Activated CD4-positive, alpha-beta T cell treated with anti-CD3 and anti-CD28 coated beads, Interleukin-2, amount 50 U/mL, for 24 hours (primary cell): Measurements from ENCODE around the gene SEMA3G.

Experiments used
- DNase-seq, 2 donors: peaks; one replicate each; pipeline ENCODE4 v3.0.0-alpha.2; 2020; ENCODE audit warnings: low read depth in 1 of 2, low spot score in 1 of 2

Gene SEMA3G

DNA sequence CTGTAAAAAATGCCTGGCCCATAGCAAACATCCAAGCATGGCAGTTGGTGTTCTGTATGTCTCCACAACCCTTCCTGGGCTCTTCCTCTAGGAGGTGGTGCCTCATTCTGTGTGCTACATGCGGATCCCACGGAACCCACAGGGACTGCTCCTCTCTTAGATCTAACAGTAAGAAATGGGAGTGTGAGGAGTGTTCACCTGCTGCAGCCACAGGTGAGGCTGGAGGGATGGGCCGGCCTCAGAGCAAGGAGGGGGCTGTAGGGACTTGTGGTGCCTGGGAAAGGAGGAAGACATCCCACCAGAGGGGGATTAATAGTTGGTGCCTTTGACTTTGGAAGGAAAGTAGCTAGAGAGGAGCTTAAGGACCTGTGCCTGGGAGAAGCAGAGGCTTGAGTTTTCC, 22.2 kb downstream of the SEMA3G start:
- no peak for DNase-seq

DNA sequence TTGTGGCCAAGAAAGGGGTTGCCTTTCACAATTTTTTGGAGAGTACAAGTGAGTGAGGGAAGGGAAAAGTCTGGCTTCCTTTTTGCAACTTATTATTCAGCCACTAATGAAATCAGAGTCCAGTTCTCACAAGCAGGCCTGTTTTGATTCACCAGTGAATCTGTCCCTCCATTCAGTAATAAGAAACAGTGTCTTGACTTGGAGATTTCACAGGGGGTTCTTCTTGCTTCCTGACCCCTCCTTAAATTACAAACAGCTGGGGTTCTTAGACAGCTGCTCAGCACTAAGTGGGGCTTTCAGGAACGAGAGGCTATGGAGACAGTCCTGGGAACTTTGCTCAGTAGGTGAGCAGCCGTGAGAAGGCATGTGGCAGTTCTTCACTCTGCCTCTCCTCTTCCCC, 24.5 kb downstream of the SEMA3G start:
- DNase-seq = no peak

DNA sequence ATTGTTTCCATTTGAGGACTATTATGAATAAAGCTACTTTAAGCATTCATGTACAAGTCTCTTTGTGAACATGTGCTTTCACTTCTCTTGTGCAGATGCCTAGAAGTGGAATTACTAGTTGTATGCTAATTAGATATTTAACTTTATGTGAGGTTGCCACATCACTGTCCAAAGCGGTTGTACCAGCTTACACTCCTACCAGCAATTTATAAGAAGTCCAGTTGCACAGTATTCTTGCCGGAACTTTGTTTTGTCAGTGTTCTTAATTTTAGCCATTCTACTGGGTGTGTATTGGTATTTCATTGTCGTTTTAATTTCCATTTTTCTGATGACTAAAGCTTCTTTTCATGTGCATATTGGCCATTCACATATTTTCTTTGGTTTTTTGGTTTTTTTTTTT, 29.1 kb downstream of the SEMA3G start:
- DNase-seq = no peak

DNA sequence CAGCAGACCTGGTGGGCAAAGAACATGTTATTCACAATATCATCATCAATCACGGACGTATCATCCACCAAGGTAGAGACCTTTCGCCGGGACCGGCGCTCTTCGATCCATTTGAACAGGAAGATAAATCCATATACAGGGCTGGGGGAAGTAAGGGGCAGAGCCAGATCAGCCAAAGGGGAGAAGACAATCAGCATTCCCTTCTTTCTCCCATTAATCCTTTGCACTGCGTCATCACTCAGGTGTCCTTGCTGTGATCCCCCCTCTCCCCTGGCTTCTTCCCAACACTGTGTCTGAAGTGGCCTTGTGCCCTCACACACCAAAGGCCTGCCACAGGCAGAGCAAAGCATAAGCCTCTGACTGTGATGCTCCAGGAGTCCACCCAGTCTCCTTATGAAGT, 36.4 kb downstream of the SEMA3G start:
- DNase-seq = no peak

DNA sequence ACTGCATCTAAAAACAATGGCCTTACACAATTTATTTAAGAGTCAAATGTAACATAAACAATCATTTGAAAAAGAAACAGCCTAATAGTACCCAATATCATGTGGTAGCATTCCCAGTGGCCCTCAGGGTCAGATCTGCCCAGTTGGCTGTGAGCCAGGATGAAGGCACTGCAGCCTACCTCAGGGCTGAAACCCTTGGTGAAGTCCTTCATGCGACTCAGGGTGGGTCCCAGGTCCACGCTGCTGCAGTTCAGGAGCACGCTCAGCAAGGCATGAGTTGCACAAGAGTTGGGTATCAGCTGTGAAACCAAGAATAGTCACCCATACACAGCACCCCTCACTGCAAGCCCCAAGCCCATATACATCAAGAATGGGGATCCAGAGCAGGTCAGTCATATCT, 37.1 kb downstream of the SEMA3G start:
- no peak for DNase-seq

DNA sequence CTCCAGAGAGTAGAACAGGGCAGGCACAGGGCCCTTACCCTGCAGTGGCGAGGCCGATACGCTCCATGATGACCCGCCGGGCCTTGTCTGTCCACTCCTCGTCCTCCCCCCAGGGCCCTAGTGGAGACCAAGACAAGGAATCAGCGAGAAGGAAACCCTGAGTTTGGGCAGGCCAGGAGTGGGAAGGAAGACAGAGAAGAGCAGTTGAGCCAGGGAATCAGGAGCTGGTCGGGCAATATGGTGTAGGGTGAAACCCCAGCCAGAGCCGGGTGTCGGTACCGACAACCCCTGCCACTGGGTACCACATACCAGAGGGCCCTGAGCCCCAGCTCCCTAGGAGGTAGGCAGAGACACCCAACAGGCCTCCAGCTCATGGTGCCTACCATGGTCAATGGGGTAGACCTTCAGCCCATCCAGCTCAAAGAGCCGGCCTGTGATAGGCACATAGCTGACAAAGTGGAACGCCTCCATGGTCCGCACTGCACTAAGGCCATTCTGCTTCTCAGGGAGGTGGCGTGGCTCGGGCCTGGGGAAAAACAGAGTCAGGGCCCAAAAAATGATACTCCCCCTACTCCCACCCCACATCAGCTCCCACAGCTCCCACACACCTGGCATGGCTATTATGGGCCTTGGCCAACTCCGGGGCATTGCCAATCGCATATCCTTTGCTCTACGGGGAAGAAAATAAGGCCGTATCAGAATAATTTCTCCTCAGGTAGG, 38.0 kb downstream of the SEMA3G start:
- DNase-seq = no peak

DNA sequence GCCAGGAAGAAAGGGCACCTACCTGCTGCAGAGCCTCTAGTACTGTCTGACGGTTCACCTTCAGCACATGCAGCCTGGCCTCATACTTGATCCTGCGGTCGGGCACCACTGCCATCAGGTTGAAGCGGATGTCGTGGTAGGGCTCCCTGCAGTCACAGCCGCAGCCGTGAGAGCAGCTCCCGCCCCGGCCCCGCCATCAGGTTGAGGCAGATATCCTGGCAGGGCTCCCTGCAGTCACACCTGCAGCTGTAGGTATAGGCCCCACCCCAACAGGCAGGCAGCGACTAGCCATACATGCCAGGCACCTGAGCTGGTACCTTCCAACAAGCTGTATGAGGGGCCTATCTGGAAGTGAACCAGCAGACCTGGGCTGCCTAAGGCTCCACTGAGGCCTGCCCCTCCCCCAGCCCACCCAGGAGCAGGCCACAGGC, 38.7 kb downstream of the SEMA3G start:
- no peak for DNase-seq

DNA sequence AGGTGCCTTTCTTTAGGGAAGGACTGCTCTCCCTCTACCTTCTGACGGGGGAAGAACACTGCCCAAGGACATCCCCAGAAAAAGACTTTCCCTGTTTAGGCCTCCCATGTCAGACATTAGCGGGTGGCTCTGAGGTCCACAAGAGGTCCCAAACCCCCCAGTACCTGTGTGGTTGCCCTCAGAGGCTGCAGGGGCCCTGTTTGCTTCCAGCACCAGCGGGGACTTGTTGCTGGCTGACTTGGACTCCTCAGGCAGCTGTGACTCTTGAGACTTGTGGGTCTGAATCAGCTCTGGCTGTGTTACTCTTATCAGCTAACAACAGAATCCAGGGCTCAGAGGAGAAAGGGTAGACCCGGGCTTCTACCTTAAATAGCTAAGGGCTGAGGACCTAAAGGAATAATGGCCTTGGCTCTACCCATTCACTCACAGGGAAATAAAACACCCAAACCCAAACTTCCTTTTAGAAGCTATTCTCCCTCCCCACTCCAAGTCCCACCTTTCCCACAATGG, 39.2 kb downstream of the SEMA3G start:
- DNase-seq = no peak

DNA sequence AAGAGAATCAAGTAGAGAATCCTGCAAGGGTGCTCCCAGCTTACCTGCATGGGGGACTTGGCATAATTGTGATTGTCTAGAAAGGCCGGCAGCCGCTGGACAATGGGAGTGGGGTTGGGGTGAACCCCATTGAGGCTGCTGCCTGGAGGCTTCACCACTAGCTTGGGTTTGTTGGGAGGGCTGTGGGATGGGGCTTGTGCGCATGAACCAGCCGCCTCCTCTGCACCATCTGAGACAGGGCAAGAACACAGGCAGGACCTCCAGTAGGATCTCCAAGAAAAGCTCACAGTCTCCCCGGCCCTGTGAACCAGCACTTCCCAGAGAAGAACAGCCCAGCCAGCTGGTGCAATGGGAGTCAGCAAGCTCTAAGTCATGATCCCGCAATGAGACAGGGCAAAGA, 39.8 kb downstream of the SEMA3G start:
- no peak for DNase-seq

DNA sequence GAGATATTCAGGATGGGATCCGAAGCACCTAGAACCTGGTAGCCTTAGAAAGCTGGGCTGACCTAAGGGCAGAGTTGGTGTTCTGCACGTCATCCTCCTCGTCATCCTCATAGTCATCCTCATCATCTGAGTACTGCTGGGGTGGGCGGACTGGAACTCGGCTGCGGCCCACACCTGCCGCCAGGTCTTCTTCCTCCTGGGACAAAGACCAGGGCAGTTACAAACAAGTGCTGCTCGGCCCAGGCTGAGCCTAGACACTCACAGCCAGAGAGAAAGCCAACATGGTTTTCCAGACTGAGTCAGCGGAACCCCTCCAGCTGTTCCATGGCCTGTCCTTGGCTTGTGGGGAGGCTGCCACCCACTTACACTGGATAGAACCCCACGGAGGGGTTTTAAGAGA, 40.5 kb downstream of the SEMA3G start:
- no peak for DNase-seq

DNA sequence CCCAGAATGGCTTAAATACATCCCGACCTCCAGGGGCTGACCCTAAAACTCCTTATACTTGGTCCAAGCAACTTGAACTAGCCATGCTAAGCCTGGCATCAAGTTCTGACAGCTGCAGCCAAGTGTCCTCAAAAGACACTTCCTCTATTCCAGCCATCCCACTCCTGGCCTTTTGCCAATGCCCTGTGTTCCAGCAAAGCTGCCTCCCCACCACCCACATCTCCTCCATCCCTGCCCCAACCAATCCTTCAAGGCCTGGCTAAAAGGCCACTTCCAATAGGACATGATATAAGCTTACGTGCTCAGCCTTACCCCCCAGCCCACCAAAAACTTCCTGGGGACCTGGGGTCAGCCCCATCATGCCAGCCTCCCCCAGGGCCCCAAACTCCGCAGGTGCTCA, 40.9 kb downstream of the SEMA3G start:
- no peak for DNase-seq

DNA sequence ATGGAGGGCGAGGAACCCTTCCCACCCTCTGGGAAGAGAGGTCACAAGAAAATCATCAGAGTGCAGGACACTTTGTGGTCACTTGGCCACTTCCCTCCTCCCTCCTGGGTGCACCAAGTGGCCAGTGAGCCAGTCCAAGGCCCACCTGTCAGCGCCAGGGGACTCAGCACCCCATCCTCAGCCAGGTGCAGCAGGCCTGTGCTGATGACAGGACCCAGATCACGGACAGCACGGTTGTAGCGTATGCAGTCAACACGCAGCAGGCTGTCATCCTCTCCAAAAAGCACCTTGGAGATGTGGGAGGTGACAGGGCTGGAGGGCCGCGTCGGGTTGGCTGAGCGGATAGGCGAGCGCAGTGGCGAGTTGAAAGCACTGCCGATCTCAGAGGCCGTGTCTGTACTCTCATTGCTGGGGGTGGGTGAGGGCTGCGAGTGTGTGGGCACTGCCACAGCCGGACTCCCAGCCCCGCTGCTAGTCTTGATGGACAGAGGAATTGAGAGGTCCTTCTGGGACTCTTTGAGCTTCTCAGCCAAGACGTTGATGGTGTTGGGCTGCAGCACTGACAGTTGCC, 41.5 kb downstream of the SEMA3G start:
- DNase-seq = no peak

DNA sequence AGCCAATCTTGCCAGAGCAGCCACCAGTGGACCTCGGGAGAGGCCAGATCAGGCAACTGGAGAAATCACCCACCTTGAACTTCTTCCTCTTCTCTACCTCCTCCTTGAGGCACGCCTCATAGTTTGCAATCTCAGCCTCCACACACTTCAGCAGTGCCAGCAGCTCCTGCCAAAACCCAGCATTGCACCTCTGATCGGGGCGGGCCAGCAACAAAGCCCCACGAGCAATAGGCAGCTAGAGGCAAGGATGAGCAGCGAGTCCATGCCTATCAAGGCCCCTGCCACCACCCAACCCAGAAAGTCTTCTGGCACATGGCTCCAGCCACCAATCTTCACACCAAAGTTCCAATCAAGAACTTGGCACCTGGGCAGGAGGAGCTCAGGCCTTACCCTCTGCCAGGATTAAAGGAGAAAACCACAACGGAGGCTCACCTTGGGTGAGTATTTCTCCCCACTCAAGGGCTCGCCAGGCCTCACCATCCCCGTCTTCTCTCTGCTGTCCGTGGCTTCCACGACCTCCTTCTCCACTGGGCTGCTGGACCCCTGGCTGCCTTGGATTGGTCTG, 42.1 kb downstream of the SEMA3G start:
- no peak for DNase-seq

DNA sequence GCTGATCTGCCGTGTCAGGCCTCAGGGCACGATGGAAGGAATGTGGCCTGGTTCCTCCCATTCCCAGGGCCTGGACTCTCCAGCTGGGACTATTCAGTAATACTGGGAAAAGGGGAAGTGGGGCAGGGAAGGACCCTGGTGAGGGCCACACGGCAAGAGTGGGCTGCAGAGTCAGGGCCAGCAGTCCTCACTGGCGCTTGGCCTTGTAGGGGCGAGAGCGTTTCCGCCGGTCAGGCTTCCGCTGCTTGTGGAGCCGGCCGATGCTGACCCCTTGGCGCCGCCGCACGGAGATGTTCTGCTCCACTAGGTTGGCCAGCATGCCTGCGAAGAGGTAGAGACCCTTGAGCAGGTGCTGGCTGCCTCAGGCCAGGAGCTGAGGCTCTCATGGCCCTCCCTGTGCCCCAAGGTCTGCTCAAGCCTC, 42.8 kb downstream of the SEMA3G start:
- DNase-seq = no peak

DNA sequence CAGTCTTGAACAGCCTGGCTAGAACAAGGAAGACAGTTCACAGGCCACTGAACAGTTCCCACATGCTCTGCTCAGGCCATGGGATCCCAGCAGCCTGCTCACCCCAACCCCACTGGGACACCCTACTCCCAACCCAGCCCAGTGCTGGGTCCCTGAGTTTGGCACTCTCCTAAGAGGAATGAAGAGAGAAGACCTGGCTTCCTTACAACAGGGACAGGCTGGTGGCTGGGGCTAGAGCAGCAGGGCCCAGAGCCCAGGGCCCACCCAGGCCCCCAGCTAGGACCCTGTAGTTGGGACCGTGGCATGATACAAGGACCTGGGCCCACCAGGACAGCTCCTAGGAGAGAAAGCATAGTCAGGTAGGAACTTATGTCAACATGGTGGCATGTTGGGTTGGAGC, 43.4 kb downstream of the SEMA3G start:
- no peak for DNase-seq

DNA sequence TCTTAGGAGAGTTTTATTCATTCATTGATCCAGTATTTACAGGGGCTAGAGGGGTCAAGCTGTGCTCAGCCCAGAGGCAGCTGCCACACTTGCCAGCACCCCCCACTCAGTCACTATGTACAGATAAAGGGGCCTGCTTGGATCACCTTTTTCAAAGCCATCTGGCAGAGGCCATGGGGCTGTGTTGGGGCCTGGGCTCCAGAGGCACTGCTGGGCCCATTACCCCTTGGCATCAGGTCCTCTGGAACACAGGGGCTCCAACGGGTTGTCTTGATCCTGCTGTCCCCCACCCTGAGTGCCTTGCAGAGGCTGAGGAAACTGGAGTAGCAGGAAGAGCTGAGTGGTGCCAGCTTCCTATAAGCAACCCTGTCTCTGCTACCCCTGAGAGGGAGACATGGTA, 43.9 kb downstream of the SEMA3G start:
- DNase-seq = no peak

DNA sequence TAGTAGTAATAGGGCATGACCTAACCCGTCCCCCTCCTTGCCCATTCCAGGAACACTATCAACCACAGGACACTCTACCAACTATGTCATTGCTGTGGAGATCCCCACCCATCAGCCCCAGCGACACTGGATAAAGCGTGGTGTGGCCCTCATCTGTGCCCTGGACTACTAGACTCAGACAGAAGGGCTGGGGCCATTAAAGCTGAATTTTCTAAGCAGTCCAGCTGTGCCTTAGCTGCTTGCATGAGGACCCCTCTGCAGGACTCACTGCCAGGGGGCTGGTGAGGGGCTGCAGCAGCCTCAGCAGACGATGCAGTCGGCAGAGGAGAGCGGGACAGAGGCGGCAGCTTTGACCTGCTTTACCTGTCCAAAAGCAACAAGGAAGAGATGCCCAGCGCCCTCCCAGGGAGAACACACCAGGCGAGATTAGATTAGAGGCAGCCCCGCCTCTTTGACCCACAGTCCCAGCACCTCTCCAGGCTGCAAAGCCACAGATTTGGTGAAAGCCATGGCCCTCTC, 44.6 kb downstream of the SEMA3G start:
- DNase-seq = no peak

DNA sequence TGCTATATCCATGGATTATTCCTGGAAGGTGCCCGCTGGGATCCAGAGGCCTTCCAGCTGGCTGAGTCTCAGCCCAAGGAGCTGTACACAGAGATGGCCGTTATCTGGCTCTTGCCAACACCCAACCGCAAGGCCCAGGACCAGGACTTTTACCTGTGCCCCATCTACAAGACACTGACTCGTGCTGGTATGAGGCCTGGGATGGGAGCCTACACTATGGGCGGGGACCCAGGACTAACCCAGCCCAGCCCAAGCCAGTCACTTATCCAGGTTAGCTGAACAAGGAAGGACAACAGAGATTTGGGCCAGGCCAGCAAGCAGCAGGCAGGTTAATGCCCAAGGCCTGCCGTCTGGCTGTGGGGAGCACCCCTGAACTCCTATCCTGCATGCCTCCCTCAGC, 45.3 kb downstream of the SEMA3G start:
- no peak for DNase-seq

DNA sequence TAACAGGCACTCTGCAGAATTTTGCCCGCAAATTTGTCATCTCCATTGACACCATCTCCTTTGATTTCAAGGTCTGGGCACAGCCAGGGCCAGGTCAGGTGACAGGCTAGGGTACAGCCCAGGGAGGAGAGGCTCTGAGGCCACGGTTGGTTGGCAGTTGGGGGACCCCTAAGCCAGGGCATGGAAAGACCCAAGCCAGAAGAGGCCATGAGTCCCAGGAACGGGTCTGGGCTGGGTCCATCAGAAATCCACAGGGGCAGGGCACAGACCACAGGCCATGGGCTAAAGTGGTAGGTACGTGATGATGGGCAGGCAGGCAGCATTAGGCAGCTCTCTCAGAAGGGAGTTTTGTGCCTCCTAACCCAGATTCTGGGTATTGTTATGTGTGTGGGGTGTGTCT, 45.8 kb downstream of the SEMA3G start:
- no peak for DNase-seq

DNA sequence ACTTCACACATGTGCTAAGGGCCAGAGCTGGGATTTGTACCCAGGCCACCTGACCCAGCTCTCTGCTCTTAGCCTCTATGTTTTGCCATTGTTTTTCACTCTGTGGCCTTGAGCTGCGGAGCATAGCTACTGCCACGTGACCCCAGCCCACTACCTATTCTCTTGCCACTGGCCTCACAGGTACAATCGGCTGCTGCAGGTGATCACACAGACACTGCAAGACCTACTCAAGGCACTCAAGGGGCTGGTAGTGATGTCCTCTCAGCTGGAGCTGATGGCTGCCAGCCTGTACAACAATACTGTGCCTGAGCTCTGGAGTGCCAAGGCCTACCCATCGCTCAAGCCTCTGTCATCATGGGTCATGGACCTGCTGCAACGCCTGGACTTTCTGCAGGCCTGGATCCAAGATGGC, 46.2 kb downstream of the SEMA3G start:
- no peak for DNase-seq

DNA sequence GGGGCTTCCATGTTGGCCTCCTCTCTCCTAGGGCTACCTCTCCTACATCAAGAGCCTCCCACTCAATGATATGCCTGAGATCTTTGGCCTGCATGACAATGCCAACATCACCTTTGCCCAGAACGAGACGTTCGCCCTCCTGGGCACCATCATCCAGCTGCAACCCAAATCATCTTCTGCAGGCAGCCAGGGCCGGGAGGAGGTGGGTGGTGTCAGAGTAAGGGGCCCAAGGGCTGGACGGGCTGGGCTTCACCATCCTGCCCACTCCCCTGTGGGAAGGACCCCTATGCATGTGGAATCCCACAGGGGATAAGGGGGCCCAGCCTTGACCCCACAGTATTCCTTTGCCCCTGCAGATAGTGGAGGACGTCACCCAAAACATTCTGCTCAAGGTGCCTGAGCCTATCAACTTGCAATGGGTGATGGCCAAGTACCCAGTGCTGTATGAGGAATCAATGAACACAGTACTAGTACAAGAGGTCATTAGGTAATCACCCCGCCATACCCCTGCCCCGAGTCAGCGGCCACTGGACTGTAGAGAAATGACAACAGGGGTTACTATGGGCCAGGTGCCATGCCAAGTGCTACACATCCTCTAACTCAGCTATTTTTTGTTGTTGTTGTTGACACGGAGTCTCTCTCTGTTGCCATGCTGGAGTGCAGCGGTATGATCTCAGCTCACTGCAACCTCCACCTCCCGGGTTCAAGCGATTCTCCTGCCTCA, 47.1 kb downstream of the SEMA3G start:
- DNase-seq = no peak
